ENCODE results near the gene CTRB2.

The CTRB2 gene

GRCh38 chr16:75175074-75175473 lies 31.9 kb downstream of the CTRB2 start:
- DNase-seq (ENCODE audit: low read depth in 2 of 2), result no peak

GRCh38 chr16:75172578-75172977 lies 34.4 kb downstream of the CTRB2 start:
- DNase-seq (ENCODE audit: low read depth in 2 of 2), result no peak

GRCh38 chr16:75169899-75170405 lies 37.0 kb downstream of the CTRB2 start:
- DNase-seq (ENCODE audit: low read depth in 2 of 2), result no peak

GRCh38 chr16:75160386-75160785 lies 46.6 kb downstream of the CTRB2 start:
- DNase-seq (ENCODE audit: low read depth in 2 of 2), result no peak

All from stimulated activated CD4-positive, alpha-beta T cell treated with anti-CD3 and anti-CD28 coated beads, Interleukin-15, amount 100 ng/mL, for 48 hours (primary cell).